Myocyte (in vitro differentiated cells): Measurements from ENCODE around the gene NIT1. TPM values are rescaled to one million over a fixed set of nuclear protein-coding genes. Genes with fewer than 3 reads are reported as not detected.
A peak's percentile ranks its signal among the peaks of the same experiment; 100 is the strongest.

ENCODE experiments used
- DNase-seq: peaks from one replicate; pipeline ENCODE4 v3.0.0-alpha.2; 2012; ENCODE audit warnings: low read depth
- total RNA-seq: library from RNA; depleted of rRNA; stranded (reverse); fragments of >200 nt; gene quantifications from 2 replicates; pipeline ENCODE4 v1.2.3, GENCODE V29; 2014

The NIT1 gene
- total RNA-seq, 1 donor from 2014 or later: 23.6 TPM

- peak; percentile 37 for DNase-seq
Observed at GRCh38 chr1:161083748-161084596, 33.9 kb upstream of the NIT1 start.

GRCh38 chr1:161084597-161084988 lies 33.3 kb upstream of the NIT1 start:
- no peak for DNase-seq

GRCh38 chr1:161085165-161085564 lies 32.7 kb upstream of the NIT1 start:
- DNase-seq: no peak

DNA sequence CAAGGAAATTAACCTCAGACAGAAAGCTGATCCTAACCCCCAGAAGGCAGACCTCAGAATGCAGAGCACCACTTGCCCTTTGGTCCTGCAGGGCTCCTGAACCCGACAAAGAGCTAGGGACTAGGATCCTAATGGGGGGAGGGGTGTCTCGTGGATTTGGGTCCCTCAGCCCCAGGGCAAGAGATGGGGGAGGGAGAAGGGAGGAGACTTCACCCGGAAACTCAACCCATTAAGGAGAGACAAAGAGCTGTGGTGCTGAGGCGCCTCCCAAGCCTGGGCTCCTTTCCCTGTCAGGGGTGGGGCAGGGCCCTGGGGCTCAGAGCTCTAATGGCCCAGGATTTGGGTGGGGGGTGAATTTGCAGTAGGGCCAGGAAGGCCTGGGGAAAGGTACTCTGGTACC lies 31.4 kb upstream of the NIT1 start:
- DNase-seq: no peak

DNA sequence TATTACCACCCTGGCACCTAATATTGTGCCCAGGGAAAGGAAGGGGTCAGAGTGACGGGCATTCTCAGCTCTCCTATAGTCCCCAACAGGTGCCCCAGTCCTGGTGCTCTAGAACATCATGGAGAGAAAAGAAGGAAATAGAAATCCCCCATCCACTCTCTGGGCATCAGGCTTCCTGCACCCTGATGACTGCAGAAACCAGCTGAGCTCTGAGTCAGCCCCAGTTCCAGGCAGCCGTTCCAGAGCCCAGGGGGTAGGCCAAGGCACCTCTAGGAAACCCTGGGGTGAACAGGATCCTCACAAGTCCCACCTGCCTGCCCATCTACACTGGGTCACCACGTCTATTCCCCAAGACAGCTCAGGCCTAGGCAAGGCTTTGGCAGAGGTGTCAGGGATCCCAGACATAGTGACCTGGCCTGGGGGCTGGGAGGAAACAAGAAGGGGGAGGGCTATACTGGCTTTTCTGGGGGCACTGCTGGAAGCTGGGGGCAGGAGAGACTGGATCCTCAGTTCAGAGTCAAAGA lies 29.3 kb upstream of the NIT1 start:
- DNase-seq: no peak

DNA sequence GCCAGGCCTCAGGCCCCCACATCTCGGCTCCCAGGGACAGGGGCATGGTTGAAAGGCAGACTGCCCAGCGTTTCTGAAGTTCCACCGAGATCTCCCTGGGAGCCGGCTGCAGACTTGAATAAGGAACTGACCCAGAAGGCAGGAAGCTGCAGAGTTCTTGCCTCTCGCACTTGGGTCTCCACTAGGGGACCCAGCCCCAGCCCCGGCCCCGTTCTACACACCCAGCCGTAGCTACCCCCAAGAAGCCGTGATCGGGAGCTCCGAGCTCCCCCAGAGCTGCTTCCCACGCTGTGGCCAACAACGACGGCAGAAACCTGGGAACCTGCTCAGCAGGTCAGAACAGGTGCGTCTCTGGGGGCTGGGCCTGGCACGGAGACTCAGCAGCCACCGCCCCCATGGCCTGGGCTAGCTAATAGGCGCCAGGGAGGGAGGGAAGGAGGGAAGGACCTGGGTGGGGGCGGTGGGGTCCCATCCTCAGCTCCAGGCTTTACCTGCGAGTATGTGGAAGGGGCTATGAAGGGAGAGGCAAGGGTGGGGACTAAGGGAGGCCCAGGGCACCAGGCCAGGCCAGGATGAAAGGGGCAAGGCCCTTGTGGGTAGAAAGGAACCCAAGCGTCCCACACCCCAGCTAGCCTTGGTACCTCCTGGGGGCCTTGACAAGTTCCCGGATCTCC lies 28.5 kb upstream of the NIT1 start, which contains the start of gene NECTIN4:
NECTIN4 (minus strand) TSS at position 308 of the 674 bp plus-strand sequence; CDS start at position 46, 262 bp downstream.
- no peak for DNase-seq

GRCh38 chr1:161089938-161090337 lies 28.0 kb upstream of the NIT1 start:
- no peak for DNase-seq

DNA sequence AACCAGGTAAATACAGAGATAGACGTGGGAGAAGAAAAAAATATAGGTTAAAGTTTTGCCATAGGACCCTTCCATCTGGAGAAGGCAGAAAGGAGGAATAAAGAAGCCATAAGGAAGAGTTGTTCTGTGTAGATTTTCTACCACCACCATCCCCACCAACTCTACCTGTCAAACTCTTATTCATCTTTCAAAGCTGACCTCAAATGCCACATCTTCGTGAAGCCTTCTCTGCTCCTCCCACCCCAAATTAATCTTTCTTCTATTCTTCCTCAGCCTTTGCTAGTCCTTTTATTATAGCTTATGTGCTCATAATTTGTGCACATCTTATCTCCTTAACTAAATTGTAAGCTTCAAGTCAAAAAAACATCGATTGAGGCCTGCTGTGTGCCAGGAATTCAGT lies 27.3 kb upstream of the NIT1 start:
- no peak for DNase-seq

DNA sequence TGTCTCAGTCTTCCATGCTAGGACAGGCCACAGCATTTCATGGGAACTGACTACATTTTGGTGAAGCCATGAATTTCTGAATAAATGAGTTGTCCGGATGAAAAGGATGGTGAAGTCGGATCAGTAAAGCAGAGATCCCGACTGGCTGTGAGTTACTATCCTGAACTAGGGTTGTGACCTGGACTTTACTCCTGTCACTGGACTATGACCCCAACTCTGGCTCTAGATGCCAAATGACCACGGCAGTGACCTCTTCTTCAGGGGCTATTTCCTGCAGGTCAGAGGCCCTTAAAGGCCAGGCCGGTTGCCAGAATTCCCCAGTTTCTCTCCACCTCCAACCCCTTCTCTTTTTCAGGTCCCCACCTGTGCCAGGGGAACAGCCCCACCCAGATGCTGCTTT lies 26.8 kb upstream of the NIT1 start:
- no peak for DNase-seq

DNA sequence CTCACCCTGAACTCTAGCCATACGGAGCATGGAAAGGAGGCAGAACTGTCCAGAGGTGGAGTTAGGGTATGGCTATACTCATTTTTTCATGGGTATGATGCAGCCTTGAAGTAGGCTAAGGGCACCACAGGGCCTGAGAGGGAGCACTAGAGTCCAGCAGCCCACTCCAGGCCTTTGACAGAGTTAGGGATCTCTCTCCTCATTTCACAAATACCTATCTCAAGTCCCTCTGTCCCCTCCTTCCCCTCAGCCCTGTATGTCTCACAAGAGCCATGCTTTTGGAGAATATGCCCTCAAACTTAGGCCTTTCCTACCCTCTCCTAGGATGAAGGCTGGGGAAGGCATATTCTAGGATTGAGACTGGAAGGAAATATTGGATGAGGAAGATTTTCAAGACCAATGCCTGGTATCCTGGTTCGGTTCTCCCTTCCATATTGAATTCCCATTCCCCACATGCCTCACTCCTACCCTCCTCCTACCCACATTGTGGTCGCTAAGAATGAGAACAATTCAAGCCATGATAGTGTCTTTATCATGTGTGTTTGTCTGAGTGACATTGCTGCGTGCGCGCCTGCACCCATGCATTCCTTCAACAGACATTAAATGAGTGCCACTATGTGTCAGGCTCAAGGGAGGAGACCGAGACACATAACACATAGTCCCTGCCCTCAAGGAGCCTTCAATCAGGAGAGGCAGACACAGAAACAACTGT lies 26.0 kb upstream of the NIT1 start:
- peak; percentile 43 for DNase-seq

- no peak for DNase-seq
Observed at GRCh38 chr1:161092621-161093028, 25.3 kb upstream of the NIT1 start.

- no peak for DNase-seq
Observed at GRCh38 chr1:161094481-161094880, 23.4 kb upstream of the NIT1 start.

GRCh38 chr1:161095230-161095629 lies 22.7 kb upstream of the NIT1 start:
- DNase-seq: no peak

GRCh38 chr1:161096015-161096414 lies 21.9 kb upstream of the NIT1 start:
- no peak for DNase-seq

DNA sequence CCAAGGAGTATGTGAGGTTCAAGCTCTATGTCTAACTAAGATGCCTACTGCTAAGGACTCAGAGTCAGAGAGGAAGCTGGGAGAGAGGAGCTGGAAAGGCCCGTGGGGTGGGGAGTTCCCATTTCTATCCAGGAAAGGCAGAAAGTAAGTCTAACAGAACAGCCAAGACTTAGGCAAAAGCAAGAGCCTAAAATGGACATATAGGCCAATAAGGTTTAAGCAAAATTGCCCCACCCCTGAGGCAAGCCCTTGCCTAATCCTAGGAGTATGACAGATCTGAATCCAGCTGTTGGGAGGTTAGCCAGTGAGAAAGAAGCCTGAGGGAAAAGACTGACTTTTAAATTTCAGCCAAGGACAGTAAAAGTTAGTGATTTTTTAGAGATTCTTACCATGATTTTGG lies 21.4 kb upstream of the NIT1 start:
- DNase-seq: peak; percentile 49

GRCh38 chr1:161098210-161099068 lies 19.5 kb upstream of the NIT1 start, which contains the start of gene KLHDC9:
KLHDC9 (plus strand) TSS chr1:161098361; CDS start chr1:161098536, 175 bp downstream.
- DNase-seq: peak; percentile 72

DNA sequence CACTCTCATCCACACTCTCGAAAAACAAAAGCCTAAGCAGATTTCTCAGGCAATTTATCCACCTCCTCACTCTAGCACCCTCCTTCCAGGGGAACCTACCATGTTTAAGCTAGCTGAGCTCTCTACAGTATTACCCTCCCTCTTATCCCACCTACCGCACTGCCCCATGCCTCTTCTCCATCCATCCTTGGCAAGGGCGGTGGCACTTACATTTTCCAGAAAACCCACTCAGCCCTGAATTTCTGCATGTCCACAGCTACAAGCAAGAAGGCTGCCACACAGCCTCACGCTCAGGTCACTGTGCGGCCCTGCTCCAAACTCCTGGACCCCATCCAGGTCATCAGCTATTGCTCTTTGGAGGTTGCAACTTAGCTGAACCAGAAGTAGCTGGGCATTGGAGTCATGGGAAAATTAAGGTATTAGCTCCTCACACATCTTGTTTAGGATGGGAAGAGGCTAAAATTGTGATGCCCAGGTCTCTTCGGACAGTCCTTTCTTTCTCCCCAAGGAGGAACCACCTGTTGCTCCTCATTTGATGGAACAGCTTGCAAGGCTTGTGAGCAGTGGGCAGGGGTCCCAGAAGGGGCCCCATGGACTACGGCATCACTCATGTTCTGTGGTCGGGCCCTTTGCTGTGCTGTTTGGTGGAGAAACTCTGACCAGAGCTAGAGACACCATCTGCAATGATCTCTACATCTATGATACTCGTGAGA lies 18.7 kb upstream of the NIT1 start:
- no peak for DNase-seq

DNA sequence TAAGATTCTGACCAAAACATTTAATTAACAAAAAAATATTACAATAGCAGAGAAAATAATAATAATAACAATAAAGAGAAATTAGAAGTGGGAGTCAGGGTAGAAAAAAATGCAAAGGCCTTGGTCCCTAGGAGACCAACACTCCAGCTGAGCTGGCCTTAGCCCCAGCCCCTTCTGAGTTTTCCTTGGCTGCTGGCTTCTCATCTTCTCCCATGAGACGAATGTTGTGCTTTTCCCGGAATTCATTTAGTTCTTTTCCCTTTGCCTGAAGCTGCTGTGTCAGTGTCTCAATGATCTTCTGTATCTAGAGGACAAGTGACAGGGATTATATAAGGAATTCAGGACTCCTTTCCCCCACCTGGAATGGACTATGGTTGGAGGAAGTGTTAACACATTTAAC lies 17.3 kb upstream of the NIT1 start:
- DNase-seq: no peak

DNA sequence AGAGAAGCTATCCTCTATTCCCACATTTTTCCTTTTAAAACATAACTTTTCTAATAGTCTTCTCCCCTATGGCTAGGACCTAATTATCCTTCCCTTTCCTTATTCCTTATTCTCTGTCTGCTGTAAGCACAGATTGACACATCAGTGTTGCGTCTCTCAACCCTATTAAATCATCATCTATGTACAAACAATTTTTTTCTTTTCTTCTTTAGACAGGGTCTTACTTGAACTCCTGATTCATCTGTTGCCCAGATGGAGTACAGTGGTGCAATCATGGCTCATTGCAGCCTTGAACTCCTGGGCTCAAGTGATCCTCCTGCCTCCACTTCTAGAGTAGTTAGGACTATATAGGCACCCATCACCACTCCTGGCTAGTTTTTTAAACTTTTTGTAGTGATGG lies 11.5 kb upstream of the NIT1 start:
- DNase-seq: no peak

DNA sequence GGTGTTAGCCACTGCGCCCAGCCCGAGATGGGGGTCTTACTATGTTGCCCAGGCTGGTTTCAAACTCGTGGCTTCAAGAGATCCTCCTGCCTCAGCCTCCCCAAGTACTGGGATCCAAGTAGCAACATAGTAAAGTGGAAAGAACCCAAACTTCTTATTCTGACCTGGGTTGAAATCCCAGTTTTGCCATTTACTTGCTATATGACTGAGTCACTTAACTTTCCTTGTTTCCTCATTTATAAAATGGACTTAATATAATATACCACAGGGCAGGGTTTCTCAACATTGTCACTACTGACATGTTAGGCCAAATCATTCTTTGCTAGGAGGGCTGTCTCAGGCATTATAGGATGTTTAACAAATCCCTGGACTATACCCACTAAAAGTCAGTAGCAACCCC lies 6.8 kb upstream of the NIT1 start:
- no peak for DNase-seq
